ENCODE data around the gene WDR4. TPM values are rescaled to one million over a fixed set of nuclear protein-coding genes. Genes with fewer than 3 reads are reported as not detected.

WDR4 gene
- total RNA-seq, 1 donor from 2014 or later: 38.4 TPM

GRCh38 chr21:42880352-42880751, 1.0 kb upstream of the WDR4 start:
- intact Hi-C loops (cut with micrococcal nuclease): no loop called here

GRCh38 chr21:42878678-42878992, 704 bp downstream of the WDR4 start:
- intact Hi-C loops (cut with micrococcal nuclease): loop anchor here (5.0 to 10.0 kb wide), 3 partner anchors 351 to 644 kb away; partner anchors contain the start of gene SLC37A1

DNA sequence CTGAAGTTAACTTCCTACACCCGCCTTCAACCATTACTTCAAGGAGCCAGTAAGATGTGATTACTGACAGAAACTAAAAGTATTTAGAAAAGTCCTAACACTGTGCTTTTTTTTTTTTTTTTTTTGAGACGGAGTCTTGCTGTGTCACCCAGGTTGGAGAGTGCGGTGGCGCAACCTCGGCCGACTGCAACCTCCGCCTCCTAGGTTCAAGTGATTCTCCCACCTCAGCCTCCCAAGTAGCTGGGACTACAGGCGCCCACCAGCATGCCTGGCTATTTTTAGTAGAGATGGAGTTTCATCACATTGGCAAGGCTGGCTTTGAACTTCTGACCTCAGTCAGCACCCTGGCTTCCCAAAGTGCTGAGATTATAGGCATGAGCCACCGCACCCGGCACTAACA, 3.5 kb downstream of the WDR4 start:
- intact Hi-C loops (cut with micrococcal nuclease): loop anchor here (5.0 to 10.0 kb wide), 3 partner anchors 349 to 641 kb away; partner anchors contain the start of gene SLC37A1

GRCh38 chr21:42873096-42873495, 6.2 kb downstream of the WDR4 start:
- intact Hi-C loops (cut with micrococcal nuclease): loop anchor here (10.0 kb wide), 1 partner anchor 638 kb away; no protein-coding TSS in a partner anchor

GRCh38 chr21:42868196-42868595, 11.1 kb downstream of the WDR4 start:
- intact Hi-C loops (cut with micrococcal nuclease): loop anchor here (10.0 kb wide), 1 partner anchor 47 kb away; no protein-coding TSS in a partner anchor

DNA sequence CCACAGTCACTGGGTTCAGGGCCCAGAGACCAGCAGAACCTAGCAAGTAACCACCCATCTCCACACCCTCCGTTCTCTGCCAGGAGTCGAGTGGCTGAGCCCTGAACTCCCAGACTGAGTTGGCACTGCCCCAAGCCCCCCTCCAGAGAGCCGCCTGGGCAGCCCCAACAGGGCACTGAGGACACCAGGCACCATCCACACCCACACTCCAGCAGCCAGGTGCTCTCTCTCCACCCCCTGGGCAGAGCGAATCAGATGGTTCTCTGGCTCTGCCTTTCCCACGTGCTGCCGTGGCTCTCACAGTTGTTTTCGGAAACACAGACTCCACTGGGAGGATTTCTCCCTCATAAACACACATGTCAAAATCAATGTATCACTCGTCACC, 13.6 kb downstream of the WDR4 start:
- intact Hi-C loops (cut with micrococcal nuclease): loop anchor here (10.0 kb wide), 1 partner anchor 49 kb away; no protein-coding TSS in a partner anchor

GRCh38 chr21:42864815-42865775, 14.2 kb downstream of the WDR4 start:
- intact Hi-C loops (cut with micrococcal nuclease): loop anchor here (10.0 kb wide), 1 partner anchor 50 kb away; no protein-coding TSS in a partner anchor

- intact Hi-C loops (cut with micrococcal nuclease): loop anchor here (10.0 kb wide), 1 partner anchor 51 kb away; no protein-coding TSS in a partner anchor
These were observed 15.1 kb downstream of the WDR4 start for GRCh38 chr21:42864286-42864685.

GRCh38 chr21:42863504-42863870, 15.9 kb downstream of the WDR4 start:
- intact Hi-C loops (cut with micrococcal nuclease): loop anchor here (10.0 kb wide), 1 partner anchor 51 kb away; no protein-coding TSS in a partner anchor

DNA sequence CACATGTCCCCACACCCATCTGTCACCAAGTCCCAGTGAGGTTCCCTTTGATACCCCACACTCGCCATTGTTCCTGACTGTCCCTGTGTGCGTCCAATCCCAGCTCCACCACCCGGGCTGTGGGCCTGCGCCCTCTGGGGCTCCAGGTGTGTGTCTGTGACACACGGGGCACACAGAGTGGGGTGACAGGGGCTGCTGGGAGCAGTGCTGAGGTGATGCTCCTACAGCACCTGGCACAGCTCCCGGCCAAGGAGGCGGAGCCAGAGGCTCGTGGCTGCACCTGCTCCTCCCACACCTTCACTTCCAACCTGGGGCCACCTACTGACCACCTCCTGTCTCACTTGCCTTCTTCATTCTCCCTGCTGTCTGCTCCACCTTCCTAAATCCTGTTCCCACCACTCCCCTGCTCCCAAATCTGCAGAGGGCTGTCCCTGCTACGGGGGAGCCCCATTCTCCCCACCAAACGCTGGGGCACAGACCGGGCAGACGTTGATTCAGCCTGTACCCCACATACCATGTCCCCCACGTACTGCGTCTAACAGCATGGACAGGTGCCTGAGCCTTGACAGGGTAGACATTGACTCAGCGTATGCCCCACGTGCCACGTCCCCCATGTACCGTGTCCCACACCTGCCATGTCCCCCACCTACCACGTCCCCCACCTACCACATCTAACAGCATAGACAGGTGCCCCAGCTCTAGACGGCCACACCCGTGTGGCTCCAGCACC, 16.4 kb downstream of the WDR4 start:
- intact Hi-C loops (cut with micrococcal nuclease): loop anchor here (10.0 kb wide), 1 partner anchor 52 kb away; no protein-coding TSS in a partner anchor

DNA sequence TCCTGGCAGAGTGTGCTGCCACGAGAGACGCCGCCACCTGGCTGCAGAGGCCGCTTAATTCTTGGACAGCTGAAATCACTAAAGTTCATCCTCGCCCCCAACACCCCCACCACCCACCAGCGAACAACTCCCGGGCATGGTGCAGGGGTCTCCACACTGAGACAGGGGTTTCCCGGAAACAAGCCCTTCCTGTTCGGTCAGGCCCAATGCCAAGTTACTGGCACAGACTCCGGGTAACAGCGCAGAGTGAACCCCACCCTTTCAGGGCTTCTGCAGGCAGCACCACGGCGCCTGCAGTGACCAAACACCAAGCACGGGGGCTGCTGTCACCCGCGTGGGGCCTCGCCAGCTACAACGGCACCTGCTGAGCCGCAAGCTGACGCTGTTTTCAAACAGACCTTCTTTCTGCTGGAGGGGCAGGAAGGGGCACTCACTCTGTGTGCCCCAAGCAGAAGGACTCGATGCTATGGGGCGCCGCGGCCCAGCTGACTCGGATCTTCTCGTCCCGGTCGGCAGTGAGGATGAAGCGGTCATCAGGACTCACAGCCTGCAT, 17.4 kb downstream of the WDR4 start:
- intact Hi-C loops (cut with micrococcal nuclease): loop anchor here (10.0 kb wide), 1 partner anchor 53 kb away; no protein-coding TSS in a partner anchor

DNA sequence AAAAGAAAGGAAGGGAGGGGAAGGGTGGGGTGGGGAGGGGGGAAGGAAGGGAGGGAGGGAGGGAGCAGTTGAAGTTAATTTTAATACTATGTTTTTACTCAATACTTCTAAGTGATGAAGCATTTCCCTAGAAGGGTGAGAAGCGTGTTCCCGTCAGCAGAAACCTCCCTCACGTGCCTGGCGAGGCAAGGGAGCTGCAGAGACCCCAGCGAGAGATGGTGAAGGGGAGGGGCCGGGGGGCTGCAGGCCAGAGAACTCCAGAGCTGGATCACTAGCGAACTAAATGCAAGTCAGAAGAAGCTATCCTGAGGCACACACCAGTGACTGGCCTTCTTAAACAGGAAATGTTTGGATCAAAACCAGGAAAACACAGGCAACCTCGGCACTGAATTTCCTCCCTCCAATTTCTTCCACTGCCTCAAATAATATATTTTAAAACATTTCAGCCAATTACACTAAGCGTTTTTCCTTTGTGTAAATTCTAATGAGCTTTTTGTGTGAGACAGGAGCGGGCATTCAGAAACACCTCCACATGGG, 18.0 kb downstream of the WDR4 start:
- intact Hi-C loops (cut with micrococcal nuclease): loop anchor here (10.0 kb wide), 1 partner anchor 53 kb away; no protein-coding TSS in a partner anchor

- intact Hi-C loops (cut with micrococcal nuclease): loop anchor here (10.0 kb wide), 1 partner anchor 54 kb away; no protein-coding TSS in a partner anchor
These were observed 19.0 kb downstream of the WDR4 start for GRCh38 chr21:42860345-42860744.

GRCh38 chr21:42859891-42860230, 19.5 kb downstream of the WDR4 start:
- intact Hi-C loops (cut with micrococcal nuclease): loop anchor here (10.0 kb wide), 1 partner anchor 55 kb away; no protein-coding TSS in a partner anchor

DNA sequence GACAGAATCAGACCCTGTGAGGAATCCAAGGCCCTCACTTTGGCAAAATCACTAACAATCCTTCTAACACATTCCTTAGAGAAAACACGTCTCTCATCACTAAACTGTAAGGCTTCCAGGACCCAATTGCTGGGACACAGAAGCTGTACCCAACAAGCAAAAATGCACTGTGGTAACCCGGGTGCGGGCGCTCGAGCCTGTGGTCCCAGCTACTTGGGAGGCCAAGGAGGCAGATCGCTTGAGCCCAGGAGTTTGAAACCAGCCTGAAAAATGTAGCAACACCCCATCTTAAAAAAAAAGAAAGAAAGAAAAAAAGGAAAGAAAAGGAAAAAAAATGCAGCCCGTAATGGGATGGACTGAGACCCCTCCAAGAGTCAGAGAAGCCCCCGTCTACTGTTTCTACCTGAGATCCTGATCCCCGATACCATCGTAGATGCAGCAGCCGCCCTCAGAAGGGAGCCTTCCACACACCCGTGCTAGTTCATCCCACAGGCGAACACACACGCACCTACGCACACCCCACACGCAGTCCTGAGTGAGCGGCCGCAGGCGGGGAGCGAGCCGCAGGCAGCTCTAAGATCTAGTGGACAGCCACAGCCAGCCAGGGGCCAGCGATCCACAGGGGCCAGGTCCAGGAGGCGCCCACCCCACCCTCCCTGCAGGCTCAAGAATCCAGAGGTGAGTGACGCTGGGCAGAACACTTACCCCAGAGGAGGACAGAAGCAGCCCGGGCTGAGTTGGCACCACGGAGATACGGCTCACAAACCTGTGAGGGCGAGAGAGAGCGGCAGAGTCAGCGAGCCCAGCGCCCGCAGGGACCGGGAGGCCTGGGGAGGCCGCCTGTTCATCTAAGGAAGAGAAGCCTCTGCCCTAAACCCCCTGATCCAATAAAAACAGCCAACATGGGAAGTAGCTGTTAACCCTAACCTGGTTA, 20.1 kb downstream of the WDR4 start:
- intact Hi-C loops (cut with micrococcal nuclease): no loop called here

- intact Hi-C loops (cut with micrococcal nuclease): no loop called here
These were observed 21.0 kb downstream of the WDR4 start for GRCh38 chr21:42858185-42858847.

DNA sequence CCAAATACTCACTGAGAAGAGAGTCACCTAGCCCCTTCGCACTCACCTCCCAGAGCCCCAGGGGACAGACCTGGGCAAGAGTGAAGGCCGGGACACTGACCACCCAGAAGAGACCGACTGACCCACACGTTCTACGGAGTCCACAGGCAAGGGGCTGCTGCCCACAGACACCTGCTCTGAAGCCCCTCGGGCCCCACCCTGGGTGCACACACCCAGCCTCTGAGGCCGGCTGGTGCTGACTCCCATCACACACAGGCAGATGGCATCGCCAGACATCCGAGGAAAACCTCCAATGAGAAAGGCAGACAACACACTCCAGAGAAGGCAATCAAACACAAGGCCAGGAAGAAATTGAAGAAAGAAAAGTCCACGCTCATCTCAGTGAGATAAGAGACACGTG, 22.1 kb downstream of the WDR4 start:
- intact Hi-C loops (cut with micrococcal nuclease): no loop called here

- intact Hi-C loops (cut with micrococcal nuclease): no loop called here
These were observed 23.4 kb downstream of the WDR4 start for GRCh38 chr21:42855937-42856335.

DNA sequence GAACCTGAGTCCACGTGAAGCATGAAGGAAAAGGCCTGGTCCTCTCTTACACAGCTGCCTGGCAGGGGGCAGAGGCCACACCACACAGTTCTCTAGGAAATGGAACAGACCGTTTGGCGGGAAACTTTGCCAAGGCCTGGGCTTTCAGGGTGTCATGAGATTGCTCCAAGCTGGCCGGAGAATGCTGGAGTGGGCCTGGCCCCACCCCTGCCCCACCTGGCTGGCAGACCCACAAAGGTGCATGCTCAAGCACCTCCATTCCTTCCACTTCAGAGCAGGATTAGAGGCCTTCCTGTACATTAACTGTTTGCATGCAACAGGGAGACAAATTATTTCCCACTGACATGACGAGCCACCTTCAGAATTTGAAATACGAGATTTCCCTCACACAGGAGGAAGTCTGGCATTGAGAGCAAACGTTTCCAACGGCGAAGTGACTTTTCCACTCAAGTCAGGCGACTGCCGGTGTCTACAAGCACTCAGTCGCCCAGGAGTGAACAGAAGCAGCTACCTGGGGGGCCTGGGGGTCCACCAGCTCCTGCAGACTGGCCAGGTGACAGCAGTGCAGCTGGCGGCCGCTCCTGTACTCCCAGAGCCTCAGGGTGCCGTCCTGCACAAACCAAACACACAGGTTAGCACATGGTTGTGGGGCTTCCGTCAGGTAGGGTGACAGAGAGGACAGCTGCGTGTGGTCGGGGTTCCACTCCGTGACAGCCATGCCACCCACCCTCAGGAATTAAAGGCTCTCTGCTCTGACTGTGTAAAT, 24.0 kb downstream of the WDR4 start:
- intact Hi-C loops (cut with micrococcal nuclease): no loop called here

Data from T-helper 1 cell treated with Interleukin-12 subunit alpha and Interleukin-12 subunit beta and Interleukin-4 antibody, amounts not matched to agents 30 ng/mL and 1 ng/mL, for 36 hours (primary cell).